Activated CD4-positive, alpha-beta T cell treated with anti-CD3 and anti-CD28 coated beads, Interleukin-2, Interleukin-4, amounts not matched to agents 100 ng/mL and 50 ng/mL, durations not matched to agents 16 hours and 8 hours (primary cell): Measurements from ENCODE around the gene RAMACL.

Experiments
- DNase-seq: peaks from one replicate; pipeline ENCODE4 v3.0.0-alpha.2; 2020; ENCODE audit warnings: low spot score

The RAMACL gene

DNA sequence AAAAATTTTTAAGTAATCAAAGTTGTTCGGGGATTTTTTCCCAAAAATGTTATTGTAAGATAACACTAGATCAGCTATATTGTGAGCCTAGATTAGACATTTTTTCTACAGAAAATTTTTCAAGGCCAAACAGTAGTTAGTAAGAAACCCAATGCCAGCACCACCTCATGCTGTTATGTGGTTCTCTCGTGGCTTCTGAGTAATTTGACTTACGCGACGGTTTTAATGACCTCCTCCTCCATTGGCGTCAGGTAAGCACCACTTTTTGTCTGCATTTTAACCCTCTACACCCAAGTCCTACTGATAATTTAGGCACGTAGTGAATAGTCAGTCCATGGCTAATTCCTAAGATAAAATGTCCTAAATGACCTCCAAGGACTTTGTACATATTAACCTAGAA is 30.9 kb upstream of the RAMACL start:
- no peak for DNase-seq

DNA sequence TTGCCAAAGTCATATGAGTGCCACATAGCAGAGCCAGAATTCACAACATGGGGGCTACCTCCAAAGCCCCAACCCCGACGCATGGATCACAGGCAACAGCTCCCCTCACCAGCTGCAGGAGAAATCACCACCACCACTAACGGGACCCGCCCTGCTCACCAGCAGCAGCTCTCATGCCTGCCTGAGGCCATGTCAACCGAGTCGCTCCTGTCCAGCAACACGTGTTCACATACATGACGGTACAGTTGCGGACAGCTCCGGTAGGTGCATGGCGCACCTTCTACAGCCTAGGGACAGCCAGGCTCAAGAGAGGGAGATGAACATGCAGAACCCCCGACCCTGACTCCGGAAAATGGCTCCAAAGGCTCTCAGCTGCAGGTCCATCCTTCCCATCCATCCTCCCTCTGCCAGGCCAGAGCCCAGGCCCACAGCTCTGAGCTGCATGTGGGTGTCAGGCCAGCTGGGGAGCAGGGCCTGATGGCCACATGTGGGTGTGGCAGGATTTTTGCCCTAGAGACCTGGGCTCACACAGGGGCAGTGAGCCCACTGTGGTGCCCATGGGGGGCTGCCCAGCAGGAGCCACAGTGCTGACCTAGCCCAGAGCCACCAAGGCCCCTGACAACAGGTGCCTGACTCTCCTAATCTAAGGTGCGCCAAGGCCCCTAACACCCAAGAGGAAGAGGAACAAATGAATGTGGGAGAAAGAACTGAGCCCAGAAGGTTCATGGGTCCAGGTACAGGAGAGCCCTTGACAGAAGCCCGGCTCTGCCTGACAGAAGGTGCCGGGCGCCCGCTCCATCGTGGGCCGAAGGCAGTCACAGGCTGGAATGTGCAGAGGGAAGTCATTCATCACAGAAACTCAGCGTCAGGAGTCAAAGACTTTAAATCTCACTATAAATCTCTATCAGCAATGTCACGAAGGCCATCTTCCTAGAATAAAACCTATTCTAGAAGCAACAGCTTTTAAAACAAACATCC is 30.1 kb upstream of the RAMACL start:
- no peak for DNase-seq

- no peak for DNase-seq
Observed at GRCh38 chr6:166615059-166615770, 28.7 kb upstream of the RAMACL start.

DNA sequence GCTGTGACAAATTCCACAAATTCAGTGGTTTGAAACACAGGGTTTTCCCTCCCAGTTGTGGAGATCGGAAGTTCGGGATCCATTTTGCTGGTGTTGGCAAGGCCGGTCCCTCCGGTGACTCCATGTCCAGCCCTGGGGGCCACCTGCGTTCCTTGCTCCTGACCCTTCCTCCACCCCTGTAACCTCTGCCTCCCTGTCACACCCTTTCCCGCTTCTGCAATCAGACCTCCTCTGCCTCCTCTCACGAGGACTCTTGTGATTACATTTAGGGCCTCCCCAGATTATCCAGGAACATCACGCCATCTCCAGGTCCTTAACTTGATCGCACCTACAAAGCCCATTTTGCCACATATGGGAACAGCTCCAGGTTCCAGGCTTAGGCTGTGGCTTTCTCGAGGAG is 28.1 kb upstream of the RAMACL start:
- no peak for DNase-seq

DNA sequence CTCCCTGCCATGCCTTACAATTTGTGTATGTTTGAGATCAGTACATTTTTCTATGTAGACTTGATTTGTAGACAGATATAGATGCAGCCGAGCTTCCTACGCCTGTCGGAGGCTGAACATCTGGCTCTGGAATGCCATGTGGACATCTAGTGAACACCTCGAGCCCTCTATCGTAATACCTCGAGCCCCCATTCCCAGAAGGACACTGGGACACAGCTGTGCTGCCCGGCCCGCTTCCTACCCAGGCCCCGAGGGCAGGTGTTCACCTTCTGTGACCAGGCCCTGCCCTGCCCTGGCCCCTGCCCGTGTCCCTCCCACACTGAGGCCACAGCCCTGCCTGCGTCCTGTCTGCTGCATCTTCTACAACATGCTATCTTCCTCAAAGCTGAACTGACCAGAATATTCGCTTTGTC is 27.7 kb upstream of the RAMACL start:
- DNase-seq, result no peak

DNA sequence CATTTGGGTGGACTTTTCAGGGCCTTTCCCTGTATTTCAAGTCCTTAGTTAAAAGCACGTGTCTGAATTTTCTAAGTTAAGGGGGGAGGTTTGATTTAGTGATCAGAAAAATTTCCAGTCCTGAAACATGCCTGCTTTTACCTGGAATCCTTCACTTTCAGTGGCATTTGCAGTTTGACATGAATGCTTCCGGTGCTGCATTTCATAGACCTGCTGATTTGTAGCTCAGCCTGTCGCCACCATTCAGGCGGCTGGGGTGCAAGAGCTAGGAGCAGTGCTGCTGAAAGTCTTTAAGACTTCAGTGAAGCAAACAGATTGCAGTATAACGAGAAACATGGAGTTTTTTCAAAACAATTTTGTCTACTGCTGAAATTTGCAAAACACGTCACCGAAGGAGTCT is 26.5 kb upstream of the RAMACL start:
- DNase-seq, result no peak

- no peak for DNase-seq
Observed at GRCh38 chr6:166612471-166612881, 26.0 kb upstream of the RAMACL start.

DNA sequence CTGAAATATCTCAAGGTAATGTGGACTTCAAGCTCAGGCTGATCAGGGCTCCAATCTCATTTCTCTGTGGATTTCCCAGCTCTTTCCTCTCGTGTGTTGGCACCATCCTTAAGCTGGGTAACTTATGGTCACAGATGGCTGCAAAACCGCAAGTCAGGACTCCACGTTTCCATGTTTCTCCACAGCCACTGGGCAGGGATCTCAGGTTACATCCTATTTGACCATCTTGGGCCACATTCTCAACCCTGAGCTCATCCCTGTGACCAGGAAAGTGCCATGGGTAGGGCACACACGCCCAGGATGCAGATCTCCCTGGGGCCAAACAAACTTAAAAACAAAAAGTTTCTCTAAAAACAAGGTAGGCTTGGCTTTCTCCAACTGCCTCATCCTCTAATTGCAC is 25.2 kb upstream of the RAMACL start:
- no peak for DNase-seq

DNA sequence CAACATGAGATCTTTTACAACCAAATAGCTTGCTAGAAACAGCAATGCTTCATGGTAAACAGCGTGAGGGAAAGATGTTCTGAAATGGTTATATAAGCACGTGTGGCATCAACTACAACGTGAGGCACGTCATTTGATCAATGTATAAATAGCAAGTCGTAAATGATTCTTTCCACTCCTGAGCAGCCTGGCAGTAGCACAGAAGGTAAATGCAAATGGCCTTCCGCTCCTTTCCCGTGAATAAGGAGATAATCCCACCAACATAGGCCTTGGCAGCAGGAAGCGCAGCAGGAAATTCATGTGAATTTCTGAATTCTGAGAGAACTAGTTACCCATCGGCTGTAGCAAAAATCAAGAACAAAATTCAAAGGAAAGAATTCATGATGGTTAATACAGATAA is 23.6 kb upstream of the RAMACL start:
- DNase-seq, result no peak

DNA sequence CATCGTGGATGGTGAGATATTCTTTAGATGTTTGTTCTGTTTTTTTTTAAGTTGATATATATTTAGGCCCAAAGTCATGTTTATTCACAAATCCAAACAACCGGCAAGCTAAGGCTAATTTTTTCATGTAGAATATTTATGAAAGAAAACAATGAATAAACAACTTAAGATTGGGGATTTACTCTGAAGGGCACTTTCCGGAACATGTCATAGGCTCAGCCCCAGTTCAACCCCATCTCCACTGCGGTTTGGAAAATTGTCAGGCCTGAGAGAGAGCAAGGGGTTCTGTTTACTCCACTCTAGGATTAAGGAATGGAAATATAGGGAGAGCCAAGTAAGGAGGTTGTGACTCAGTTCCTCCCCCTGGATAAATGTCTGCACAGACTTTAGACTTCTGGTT is 22.3 kb upstream of the RAMACL start:
- no peak for DNase-seq

- no peak for DNase-seq
Observed at GRCh38 chr6:166605752-166606151, 19.3 kb upstream of the RAMACL start.

GRCh38 chr6:166604911-166605310 is 18.4 kb upstream of the RAMACL start:
- DNase-seq, result no peak

DNA sequence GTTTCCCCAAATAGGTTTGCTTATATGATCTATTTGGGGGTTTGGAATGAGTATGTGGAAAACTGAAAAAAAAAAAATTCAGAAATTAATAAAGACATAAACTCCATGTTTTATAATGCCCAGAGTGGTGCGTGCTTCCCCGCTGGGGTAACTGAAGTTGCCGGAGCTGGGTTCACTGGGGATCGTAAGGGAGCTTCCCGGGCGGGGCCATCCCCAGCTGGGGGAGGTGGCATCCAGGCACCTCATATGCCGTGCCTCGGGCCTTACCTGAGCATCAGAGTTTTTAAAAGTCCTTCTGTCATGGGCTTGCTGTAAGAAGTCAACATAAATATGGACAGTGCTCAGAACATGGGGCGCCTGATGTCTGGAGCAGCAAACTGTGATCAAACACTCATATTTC is 17.9 kb upstream of the RAMACL start:
- DNase-seq, result no peak

- no peak for DNase-seq
Observed at GRCh38 chr6:166603043-166603690, 16.7 kb upstream of the RAMACL start.

GRCh38 chr6:166601956-166602355 is 15.5 kb upstream of the RAMACL start:
- no peak for DNase-seq

- no peak for DNase-seq
Observed at GRCh38 chr6:166600931-166601330, 14.5 kb upstream of the RAMACL start.

- no peak for DNase-seq
Observed at GRCh38 chr6:166599205-166599604, 12.7 kb upstream of the RAMACL start.

- DNase-seq, result no peak
Observed at GRCh38 chr6:166598441-166599138, 12.1 kb upstream of the RAMACL start.

DNA sequence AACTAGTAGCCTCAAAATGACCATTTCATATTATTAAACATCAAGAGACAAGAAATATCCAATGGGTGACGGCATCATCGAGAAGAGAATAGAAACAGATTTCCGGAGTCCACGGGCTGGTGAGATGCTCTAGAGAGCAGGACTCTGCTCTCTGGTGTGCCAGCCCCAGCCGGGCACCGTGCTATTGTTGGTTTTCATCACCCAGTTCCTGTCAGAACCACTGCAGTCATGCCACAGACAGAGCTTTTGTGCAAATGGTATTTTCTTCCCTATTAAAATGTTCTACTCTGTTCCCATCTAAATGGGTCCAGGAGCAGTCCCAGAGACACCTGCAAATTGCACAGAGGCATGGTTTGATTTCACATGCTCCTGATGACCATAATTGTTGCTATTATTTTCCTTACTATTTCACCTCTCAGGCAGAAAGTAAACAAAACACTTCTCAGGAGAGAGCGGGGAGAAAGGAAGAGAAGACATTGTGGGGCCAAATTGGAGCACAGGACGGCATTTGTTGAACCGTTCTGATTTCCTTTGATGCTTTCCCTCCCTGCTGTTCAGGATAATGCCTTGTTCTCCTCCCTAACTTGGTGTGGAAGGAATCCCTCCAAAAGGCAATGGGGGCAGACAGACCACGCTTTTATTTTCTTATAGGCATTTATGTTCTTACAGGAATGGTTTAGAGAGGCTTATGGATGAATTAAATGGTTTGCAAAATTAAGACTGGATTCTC is 11.4 kb upstream of the RAMACL start:
- no peak for DNase-seq

DNA sequence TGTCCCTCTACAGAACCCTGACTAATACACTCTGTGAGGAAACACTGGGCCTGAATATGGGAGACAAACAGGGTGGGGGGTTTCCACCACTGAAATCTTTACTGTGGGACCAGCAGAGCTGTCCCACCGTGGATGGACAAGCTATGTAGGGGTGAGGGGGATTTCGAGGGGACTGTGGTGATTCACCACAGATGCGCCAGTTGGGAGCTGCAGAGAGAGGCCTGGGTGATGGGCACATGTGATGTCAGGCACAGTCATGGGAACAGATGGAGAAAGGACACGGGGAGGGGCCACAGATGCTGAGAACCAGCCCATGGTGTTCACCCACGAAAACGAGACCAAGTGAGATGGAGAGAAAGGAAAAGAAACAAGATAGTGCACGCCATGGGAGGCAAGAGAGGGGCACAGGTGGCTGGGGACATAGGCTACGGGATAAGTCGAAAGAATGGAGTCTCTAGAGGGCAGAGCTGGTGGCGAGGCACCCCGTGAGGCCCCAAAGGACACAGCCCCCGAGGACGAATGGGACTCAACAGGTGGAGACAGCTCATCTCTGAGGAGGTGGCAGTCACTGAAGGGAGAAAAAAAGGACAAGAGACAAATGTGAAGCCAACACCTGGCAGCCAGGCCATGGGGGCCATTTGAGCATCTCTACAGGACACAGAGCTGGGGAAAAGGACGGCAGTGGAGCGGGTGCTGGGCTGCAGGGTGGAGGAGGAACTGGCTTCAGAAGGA is 10.5 kb upstream of the RAMACL start:
- no peak for DNase-seq

- DNase-seq, result no peak
Observed at GRCh38 chr6:166595949-166596348, 9.5 kb upstream of the RAMACL start.
